Nephron (organoid): Measurements from ENCODE around the gene NUTF2.

ENCODE experiments used
- H3K27ac Mint-ChIP-seq, 3 experiments: 2 replicates each; pipeline ENCODE4 v1.8.0; 2020; ENCODE audit warnings: mixed read lengths in 3 of 3, mild to moderate bottlenecking in 2 of 3, moderate library complexity in 1 of 3
- H3K27me3 Mint-ChIP-seq: 2 replicates; pipeline ENCODE4 v1.8.0; 2021; ENCODE audit warnings: low read depth, mild to moderate bottlenecking, moderate library complexity, mixed read lengths
- H3K36me3 Mint-ChIP-seq: 2 replicates; pipeline ENCODE4 v1.8.0; 2020; ENCODE audit warnings: low read depth, mixed read lengths
- H3K4me1 Mint-ChIP-seq: 2 replicates; pipeline ENCODE4 v1.8.0; 2020; ENCODE audit warnings: mixed read lengths
- H3K4me3 Mint-ChIP-seq, 3 experiments: 2 replicates each; pipeline ENCODE4 v1.8.0; 2020; ENCODE audit warnings: mild to moderate bottlenecking in 3 of 3, mixed read lengths in 3 of 3, moderate library complexity in 2 of 3
- H3K9me3 Mint-ChIP-seq: 2 replicates; pipeline ENCODE4 v1.8.0; 2020; ENCODE audit warnings: mixed read lengths
- CTCF ChIP-seq, 3 experiments: fragments of 200-600 bp; sonication (generic); IDR thresholded peaks; one replicate each; pipeline ENCODE4 v1.5.0; 2021; ENCODE audit warnings: antibody characterized with exemption in 3 of 3; ENCODE audit not compliant: unreplicated experiment in 3 of 3

NUTF2 gene

GRCh38 chr16:67814567-67814966 is 32.2 kb upstream of the NUTF2 start:
- Mint-ChIP-seq H3K27me3 (no peaks in the 10 kb centered on the region), H3K27ac (no peak overlapping the region), H3K4me1 (no peaks in the 10 kb centered on the region), H3K36me3 (no peaks in the 10 kb centered on the region), H3K9me3 (no peaks in the 10 kb centered on the region), H3K4me3 (no peak overlapping the region)
- no peak for TF ChIP-seq CTCF (IDR thresholded peaks at IDR 0.05; ENCODE audit: unreplicated experiment in 3 of 3)

- no peaks in the 10 kb centered on the region for H3K4me1 Mint-ChIP-seq
- H3K27ac Mint-ChIP-seq: no peak overlapping the region
- no peak overlapping the region for H3K4me3 Mint-ChIP-seq
- H3K36me3 Mint-ChIP-seq: peaks cover 4% of the 10 kb centered on the region
- H3K27me3 Mint-ChIP-seq: no peaks in the 10 kb centered on the region
- H3K9me3 Mint-ChIP-seq: no peaks in the 10 kb centered on the region
- no peak for TF ChIP-seq CTCF (IDR thresholded peaks at IDR 0.05; ENCODE audit: unreplicated experiment in 3 of 3)
Observed at GRCh38 chr16:67820608-67821259, 26.0 kb upstream of the NUTF2 start.

DNA sequence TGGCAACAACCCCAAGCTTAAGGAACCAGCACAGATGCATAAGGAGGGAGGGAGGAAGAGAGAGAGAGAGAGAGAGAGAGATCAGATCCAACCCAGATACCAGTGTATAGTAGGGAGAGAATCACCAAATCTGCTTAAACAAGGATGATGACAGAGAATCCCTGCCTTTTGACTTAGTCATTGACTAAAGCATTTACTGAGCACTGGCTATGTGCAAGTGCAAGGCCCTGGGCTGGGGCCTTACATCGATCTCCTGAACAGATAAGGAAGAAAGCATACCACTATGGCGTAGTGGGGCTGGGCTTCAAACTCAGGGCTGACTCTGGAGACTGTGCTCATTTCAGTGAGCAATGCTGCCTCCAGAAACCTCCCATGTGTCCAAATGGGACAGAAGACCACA is 24.2 kb upstream of the NUTF2 start:
- no peaks in the 10 kb centered on the region for H3K27me3 Mint-ChIP-seq
- no peak overlapping the region for H3K4me3 Mint-ChIP-seq
- H3K27ac Mint-ChIP-seq: no peak overlapping the region
- no peak for TF ChIP-seq CTCF (IDR thresholded peaks at IDR 0.05; ENCODE audit: unreplicated experiment in 3 of 3)
- H3K4me1 Mint-ChIP-seq: no peaks in the 10 kb centered on the region
- H3K9me3 Mint-ChIP-seq: no peaks in the 10 kb centered on the region
- H3K36me3 Mint-ChIP-seq: peaks cover 12% of the 10 kb centered on the region

GRCh38 chr16:67825119-67825518 is 21.6 kb upstream of the NUTF2 start:
- Mint-ChIP-seq H3K27ac (no peak overlapping the region), H3K4me1 (no peaks in the 10 kb centered on the region), H3K4me3 (no peak overlapping the region), H3K36me3 (peaks cover 20% of the 10 kb centered on the region), H3K27me3 (no peaks in the 10 kb centered on the region), H3K9me3 (no peaks in the 10 kb centered on the region)
- TF ChIP-seq CTCF (IDR thresholded peaks at IDR 0.05; ENCODE audit: unreplicated experiment in 3 of 3): no peak

DNA sequence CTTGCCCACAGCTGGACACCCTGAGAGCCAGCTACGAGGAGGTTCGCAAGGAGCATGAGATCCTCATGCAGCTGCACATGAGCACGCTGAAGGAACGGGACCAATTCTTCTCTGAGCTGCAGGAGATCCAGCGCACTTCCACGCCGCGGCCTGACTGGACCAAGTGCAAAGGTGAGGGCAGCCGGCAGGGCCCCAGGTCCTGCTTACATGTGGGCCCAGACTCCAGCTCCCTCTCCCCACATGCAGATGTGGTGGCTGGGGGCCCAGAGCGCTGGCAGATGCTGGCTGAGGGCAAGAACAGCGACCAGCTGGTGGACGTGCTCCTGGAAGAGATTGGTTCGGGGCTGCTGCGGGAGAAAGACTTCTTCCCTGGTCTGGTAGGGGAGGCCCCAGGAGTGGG is 20.8 kb upstream of the NUTF2 start:
- H3K27me3 Mint-ChIP-seq: no peaks in the 10 kb centered on the region
- H3K36me3 Mint-ChIP-seq: peaks cover 24% of the 10 kb centered on the region
- TF ChIP-seq CTCF (IDR thresholded peaks at IDR 0.05; ENCODE audit: unreplicated experiment in 3 of 3): no peak
- H3K4me3 Mint-ChIP-seq: no peak overlapping the region
- H3K4me1 Mint-ChIP-seq: no peaks in the 10 kb centered on the region
- no peak overlapping the region for H3K27ac Mint-ChIP-seq
- no peaks in the 10 kb centered on the region for H3K9me3 Mint-ChIP-seq

DNA sequence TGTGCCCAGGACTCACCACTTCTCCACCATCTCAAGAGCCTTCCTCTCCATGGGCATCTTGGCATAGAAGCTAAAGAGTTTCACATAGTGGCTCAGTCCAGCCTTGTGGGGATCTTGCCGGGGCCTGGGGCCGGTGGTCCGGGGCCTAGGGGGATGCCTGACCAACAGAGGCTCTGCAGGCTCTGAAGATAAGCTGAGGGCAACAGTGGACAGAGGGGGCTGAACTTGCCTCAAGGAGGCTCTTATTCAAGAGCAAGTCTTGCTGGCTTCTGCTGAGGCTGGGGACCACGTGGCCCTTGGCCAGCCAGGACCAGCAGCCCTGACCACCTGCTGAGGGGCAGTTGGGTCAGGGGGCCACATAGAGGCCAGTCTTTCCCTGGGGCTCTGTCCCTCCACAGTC is 18.1 kb upstream of the NUTF2 start:
- Mint-ChIP-seq H3K27ac (no peak overlapping the region), H3K4me1 (peaks cover 8% of the 10 kb centered on the region)
- no peak for TF ChIP-seq CTCF (IDR thresholded peaks at IDR 0.05; ENCODE audit: unreplicated experiment in 3 of 3)

More for the DNA sequence above, 18.1 kb upstream of the NUTF2 start:
- Mint-ChIP-seq H3K9me3 (no peaks in the 10 kb centered on the region), H3K27me3 (no peaks in the 10 kb centered on the region), H3K36me3 (peaks cover 29% of the 10 kb centered on the region), H3K4me3 (no peak overlapping the region)
